Endodermal cell (in vitro differentiated cells): ENCODE results near the gene PCSK6. TPM values are rescaled to one million over a fixed set of nuclear protein-coding genes. Genes with fewer than 3 reads are reported as not detected.

Experiments used
- DNase-seq: peaks from one replicate; pipeline ENCODE4 v3.0.0-alpha.2; 2017
- H3K27ac ChIP-seq: 2 replicates; pipeline ENCODE4 v1.5.1; 2013; ENCODE audit warnings: mild to moderate bottlenecking, low read depth, low read length, moderate library complexity
- H3K27me3 ChIP-seq: 2 replicates; pipeline ENCODE4 v1.6.1; 2013; ENCODE audit warnings: mild to moderate bottlenecking, low read length, moderate library complexity; ENCODE audit not compliant: insufficient read depth, control insufficient read depth, poor library complexity, severe bottlenecking
- H3K36me3 ChIP-seq: 2 replicates; pipeline ENCODE4 v1.7.0; 2013; ENCODE audit warnings: mild to moderate bottlenecking, low read length, moderate library complexity; ENCODE audit not compliant: control insufficient read depth, insufficient read depth
- H3K4me1 ChIP-seq: one replicate; pipeline ENCODE4 v1.7.0; 2013; ENCODE audit warnings: low read length; ENCODE audit not compliant: control insufficient read depth, insufficient read depth
- H3K4me3 ChIP-seq: 2 replicates; pipeline ENCODE4 v1.5.1; 2013; ENCODE audit warnings: mild to moderate bottlenecking, low read length, moderate library complexity
- H3K9ac ChIP-seq: 2 replicates; pipeline ENCODE4 v1.6.1; 2013; ENCODE audit warnings: mild to moderate bottlenecking, low read length, moderate library complexity; ENCODE audit not compliant: poor library complexity, severe bottlenecking; ENCODE audit errors: extremely low read depth
- H3K9me3 ChIP-seq: 2 replicates; pipeline ENCODE4 v1.6.1; 2013; ENCODE audit warnings: mild to moderate bottlenecking, low read length, moderate library complexity; ENCODE audit not compliant: control insufficient read depth
- H3K27ac Mint-ChIP-seq: 2 replicates; pipeline ENCODE4 v1.8.0; 2020; ENCODE audit warnings: mixed read lengths
- H3K27me3 Mint-ChIP-seq: 2 replicates; pipeline ENCODE4 v1.8.0; 2021; ENCODE audit warnings: mild to moderate bottlenecking, mixed read lengths; ENCODE audit not compliant: insufficient read depth
- H3K36me3 Mint-ChIP-seq: 2 replicates; pipeline ENCODE4 v1.8.0; 2020; ENCODE audit warnings: low read depth, mixed read lengths
- H3K4me1 Mint-ChIP-seq: 2 replicates; pipeline ENCODE4 v1.8.0; 2020; ENCODE audit warnings: mixed read lengths
- H3K4me3 Mint-ChIP-seq: 2 replicates; pipeline ENCODE4 v1.8.0; 2020; ENCODE audit warnings: mild to moderate bottlenecking, moderate library complexity, mixed read lengths
- H3K9me3 Mint-ChIP-seq: 2 replicates; pipeline ENCODE4 v1.8.0; 2020; ENCODE audit warnings: mild to moderate bottlenecking, mixed read lengths
- CTCF ChIP-seq: fragments of 200-600 bp; sonication (generic); conservative IDR thresholded peaks from 2 replicates; pipeline ENCODE4 v1.5.0; 2021; ENCODE audit warnings: antibody characterized with exemption, mild to moderate bottlenecking
- WGBS, 2 experiments: methylation state at CpG; one replicate each; pipeline versions ENCODE4 v1.1.5 to v1.1.7; 2013; ENCODE audit warnings: missing lambda C conversion rate in 2 of 2, mixed read lengths in 1 of 2; ENCODE audit not compliant: insufficient coverage in 1 of 2, insufficient read length in 1 of 2; 5-methylcytosine and 5-hydroxymethylcytosine counted together
- total RNA-seq, 2 donors: library from RNA; stranded (reverse); fragmentation: NEBNext Ultra II Directional in 1 of 2; extraction: Animal tissue kit (Norgen Biotek cat#: 25700) in 1 of 2; gene quantifications; 2 replicates in 1 of 2; 3 replicates in 1 of 2; pipeline ENCODE4 v1.2.1, GENCODE V29; 2021

PCSK6 gene
- total RNA-seq, 2 donors from 2014 or later, result 6.6 to 9.8 TPM

- no peaks in the 10 kb centered on the region for H3K9me3 Mint-ChIP-seq
- TF ChIP-seq CTCF, result no peak
- Histone ChIP-seq H3K4me3 (no peak overlapping the region), H3K36me3 (no peaks in the 10 kb centered on the region), H3K9ac (no peak overlapping the region), H3K27me3 (no peaks in the 10 kb centered on the region), H3K9me3 (no peaks in the 10 kb centered on the region), H3K27ac (no peak overlapping the region), H3K4me1 (peaks cover 5% of the 10 kb centered on the region)
- no peak overlapping the region for H3K4me3 Mint-ChIP-seq
- peaks cover 17% of the 10 kb centered on the region for H3K4me1 Mint-ChIP-seq
- H3K27ac Mint-ChIP-seq, result no peak overlapping the region
- H3K36me3 Mint-ChIP-seq, result no peaks in the 10 kb centered on the region
- WGBS, 2 experiments, result 95% methylated on average over 6 of the region's 6 CpGs
- no peak for DNase-seq
- peaks cover 2% of the 10 kb centered on the region for H3K27me3 Mint-ChIP-seq
These were observed 115.2 kb downstream of the PCSK6 start for GRCh38 chr15:101374326-101374725.

DNA sequence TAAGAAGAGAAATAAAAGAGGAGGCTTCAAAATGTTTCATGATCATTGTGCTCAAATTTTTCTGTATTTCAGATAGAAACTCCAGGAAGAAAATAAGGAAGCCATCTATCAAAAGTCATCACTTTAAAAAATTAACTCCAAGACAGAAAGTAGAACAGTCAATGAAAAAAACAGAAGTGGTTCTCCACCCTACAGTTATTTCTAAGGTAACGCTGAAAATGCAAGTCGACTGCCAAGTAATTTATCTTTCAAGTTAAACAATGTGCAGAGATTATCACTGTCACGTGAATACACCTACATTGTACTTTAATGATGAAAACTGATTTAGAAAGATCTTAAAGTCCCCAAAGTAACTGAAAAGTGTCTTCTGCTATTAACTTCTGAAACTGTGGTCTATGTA is 115.9 kb downstream of the PCSK6 start:
- no peak overlapping the region for H3K4me3 Mint-ChIP-seq
- H3K27me3 Mint-ChIP-seq, result peaks cover 2% of the 10 kb centered on the region
- H3K4me1 ChIP-seq, result no peaks in the 10 kb centered on the region
- H3K36me3 ChIP-seq, result no peaks in the 10 kb centered on the region
- H3K36me3 Mint-ChIP-seq, result no peaks in the 10 kb centered on the region
- peaks cover 16% of the 10 kb centered on the region for H3K4me1 Mint-ChIP-seq
- no peak overlapping the region for H3K9ac ChIP-seq
- no peak overlapping the region for H3K4me3 ChIP-seq
- H3K9me3 ChIP-seq, result no peaks in the 10 kb centered on the region
- no peak for DNase-seq
- H3K27ac ChIP-seq, result no peak overlapping the region
- WGBS, 2 experiments, result 63 to 64% methylated on average over 3 of the region's 3 CpGs
- no peaks in the 10 kb centered on the region for H3K27me3 ChIP-seq
- no peaks in the 10 kb centered on the region for H3K9me3 Mint-ChIP-seq
- H3K27ac Mint-ChIP-seq, result no peak overlapping the region
- TF ChIP-seq CTCF, result no peak

DNA sequence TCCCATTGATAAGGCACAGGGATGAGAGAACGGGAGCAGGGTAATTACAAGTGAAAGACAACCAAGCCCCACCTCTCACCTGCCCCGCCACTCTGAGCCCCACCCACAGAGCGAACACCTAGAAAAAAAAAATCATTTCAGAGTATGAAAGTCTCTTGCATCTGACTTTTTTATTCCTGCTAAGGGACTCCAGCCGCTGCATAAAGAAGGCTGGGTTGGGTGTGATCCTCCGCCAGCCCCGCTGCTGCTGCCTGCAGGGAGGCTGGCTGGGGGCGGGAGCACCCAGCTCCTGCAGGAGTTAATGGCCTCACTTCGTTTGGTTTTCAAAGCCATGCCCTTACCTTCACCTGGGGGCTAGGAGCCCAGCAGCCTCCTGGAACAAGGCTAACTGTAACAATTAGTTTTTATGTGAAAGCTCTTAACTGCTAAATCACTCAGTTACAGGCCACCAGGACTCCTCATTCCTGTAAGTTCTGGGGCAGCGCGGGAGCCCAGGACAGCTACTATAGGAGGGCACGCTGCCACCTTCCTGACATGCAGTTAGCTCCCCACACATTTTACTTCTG is 116.5 kb downstream of the PCSK6 start:
- TF ChIP-seq CTCF, result no peak
- WGBS, 2 experiments, result 46 to 49% methylated on average over 4 to 11 of the region's 11 CpGs
- H3K27ac Mint-ChIP-seq, result no peak overlapping the region
- no peaks in the 10 kb centered on the region for H3K4me1 ChIP-seq
- H3K36me3 ChIP-seq, result no peaks in the 10 kb centered on the region
- no peak overlapping the region for H3K27ac ChIP-seq
- no peak overlapping the region for H3K4me3 ChIP-seq
- peak; percentile 66 for DNase-seq
- H3K36me3 Mint-ChIP-seq, result no peaks in the 10 kb centered on the region
- H3K9ac ChIP-seq, result no peak overlapping the region
- no peaks in the 10 kb centered on the region for H3K9me3 Mint-ChIP-seq
- H3K4me3 Mint-ChIP-seq, result peak overlapping the region; percentile 42
- peaks cover 16% of the 10 kb centered on the region for H3K4me1 Mint-ChIP-seq
- no peaks in the 10 kb centered on the region for H3K9me3 ChIP-seq
- H3K27me3 Mint-ChIP-seq, result peaks cover 2% of the 10 kb centered on the region
- no peaks in the 10 kb centered on the region for H3K27me3 ChIP-seq
